K562 (cell line): ENCODE results near the gene GRPR. TPM values are rescaled to one million over a fixed set of nuclear protein-coding genes. Genes with fewer than 3 reads are reported as not detected.

Experiments
- ATAC-seq: fragments of 200-7000 bp; cut with Tn5 transposase; 3 replicates; pipeline ENCODE4 v1.9.1; 2020; ENCODE audit warnings: moderate library complexity
- BruUV-seq: library from RNA; stranded (reverse); fragments of 400-500 nt; replicated peaks from 2 replicates; lab custom pipeline; 2021; lab: Mats Ljungman, UMichigan
- CTCF ChIA-PET: fragments of 300-600 bp; formaldehyde crosslinking; extraction: SDS; loops from one replicate; lab custom pipeline; 2021; ENCODE audit warnings: low intra/inter-chr PET ratio; lab: Yijun Ruan, JAX
- POLR2A ChIA-PET: fragments of 300-600, 350-650 bp; sonication (Branson Sonifier 250); formaldehyde crosslinking; extraction: SDS; loops from one replicate; lab custom pipeline; 2021; ENCODE audit warnings: antibody characterized with exemption, inconsistent platforms; lab: Yijun Ruan, JAX
- DNase-seq, 4 experiments: peaks; one replicate each; pipeline versions ENCODE4 v3.0.0 to v3.0.0-alpha.2; 2011 to 2018; ENCODE audit warnings: low spot score in 3 of 4, mixed read lengths in 3 of 4; ENCODE audit errors: extremely low read depth in 1 of 4
- FAIRE-seq: peaks from 2 replicates; lab custom pipeline; 2011; peaks lifted over from hg19 to GRCh38; lab: Jason Lieb, UNC
- H2AFZ ChIP-seq: 2 replicates; pipeline ENCODE4 v1.6.0; 2011; ENCODE audit warnings: low read depth, low read length, control low read depth, inconsistent platforms
- H3K27ac ChIP-seq: fragments of 200-600 bp; 3 replicates; pipeline ENCODE4 v1.8.0; 2011; ENCODE audit warnings: low read depth, mild to moderate bottlenecking, control low read depth, inconsistent platforms, low read length, moderate library complexity, mixed read lengths; ENCODE audit errors: extremely low read depth
- H3K27me3 ChIP-seq, 2 experiments: fragments of 300-600 bp in 1 of 2; 2 replicates in 1 of 2; 3 replicates in 1 of 2; pipeline versions ENCODE4 v1.6.0 to v1.8.0; 2011; ENCODE audit warnings: inconsistent platforms in 2 of 2, low read length in 2 of 2, mild to moderate bottlenecking in 1 of 2, mixed read lengths in 1 of 2, moderate library complexity in 1 of 2; ENCODE audit not compliant: control insufficient read depth in 2 of 2, insufficient read depth in 2 of 2
- H3K36me3 ChIP-seq: fragments of 300-600 bp; 3 replicates; pipeline ENCODE4 v1.8.0; 2011; ENCODE audit warnings: mild to moderate bottlenecking, low read length, inconsistent platforms; ENCODE audit not compliant: control insufficient read depth, insufficient read depth
- H3K4me1 ChIP-seq, 2 experiments: fragments of 200-600 bp in 1 of 2; replicated peaks in 1 of 2; 2 replicates in 1 of 2; 3 replicates in 1 of 2; pipeline versions ENCODE4 v1.5.1 to v1.8.0; 2011; ENCODE audit warnings: inconsistent platforms in 2 of 2, low read length in 2 of 2, mild to moderate bottlenecking in 1 of 2, mixed read lengths in 1 of 2, moderate library complexity in 1 of 2; ENCODE audit not compliant: control insufficient read depth in 2 of 2, insufficient read depth in 2 of 2
- H3K4me2 ChIP-seq: 2 replicates; pipeline ENCODE4 v1.6.1; 2011; ENCODE audit warnings: low read length, control low read depth, inconsistent platforms, mixed read lengths; ENCODE audit not compliant: insufficient read depth
- H3K4me3 ChIP-seq: fragments of 200-600 bp; sonication (generic), shearing (Covaris generic); 2 replicates; pipeline ENCODE4 v1.5.1; 2016; ENCODE audit warnings: control low read depth, inconsistent platforms
- H3K79me2 ChIP-seq: fragments of 200-600 bp; 3 replicates; pipeline ENCODE4 v1.8.0; 2011; ENCODE audit warnings: low read length, inconsistent platforms; ENCODE audit not compliant: control insufficient read depth, insufficient read depth
- H3K9ac ChIP-seq, 2 experiments: 2 replicates each; pipeline versions ENCODE4 v1.6.0 to v1.6.1; 2011; ENCODE audit warnings: low read depth in 2 of 2, low read length in 2 of 2, control low read depth in 1 of 2, inconsistent platforms in 1 of 2, mild to moderate bottlenecking in 1 of 2, mixed read lengths in 1 of 2; ENCODE audit not compliant: insufficient read depth in 1 of 2
- H3K9me1 ChIP-seq: one replicate; pipeline ENCODE4 v1.6.0; 2011; ENCODE audit warnings: inconsistent platforms, mild to moderate bottlenecking, low read length, moderate library complexity; ENCODE audit not compliant: control insufficient read depth, insufficient read depth
- H3K9me3 ChIP-seq: replicated peaks from 2 replicates; pipeline ENCODE4 v1.5.1; 2011; ENCODE audit warnings: low read depth, low read length, inconsistent platforms; ENCODE audit not compliant: control insufficient read depth, insufficient read depth
- H4K20me1 ChIP-seq: replicated peaks from 2 replicates; pipeline ENCODE4 v1.6.1; 2011; ENCODE audit warnings: low read length, inconsistent platforms, mixed read lengths; ENCODE audit not compliant: control insufficient read depth, insufficient read depth
- CBFB ChIP-seq: sonication (generic); formaldehyde crosslinking; IDR thresholded peaks from 2 replicates; pipeline ENCODE4 v1.4.0; 2020; ENCODE audit warnings: mild to moderate bottlenecking, missing genetic modification reagents
- HEY1 ChIP-seq: fragments of 250-450 bp; sonication (Bioruptor Pico); IDR thresholded peaks from 2 replicates; pipeline ENCODE4 v1.5.0; 2020; ENCODE audit warnings: mild to moderate bottlenecking, moderate library complexity, borderline replicate concordance
- PHF21A ChIP-seq: fragments of 450-650 bp; IDR thresholded peaks from 2 replicates; pipeline ENCODE4 v1.6.1; 2017; ENCODE audit warnings: low read depth, borderline replicate concordance
- POU5F1 ChIP-seq: fragments of 150-350 bp; IDR thresholded peaks from 2 replicates; pipeline ENCODE4 v1.6.1; 2014; ENCODE audit warnings: borderline replicate concordance, low read length, low read depth, mild to moderate bottlenecking; ENCODE audit not compliant: partially characterized antibody
- RNF2 ChIP-seq: sonication (generic); IDR thresholded peaks from 2 replicates; pipeline ENCODE4 v1.6.1; 2016
- ZBTB33 ChIP-seq: sonication (generic); formaldehyde crosslinking; IDR thresholded peaks from 2 replicates; pipeline ENCODE4 v1.8.1; 2023; ENCODE audit warnings: mild to moderate bottlenecking, missing genetic modification reagents
- ZNF184 ChIP-seq: sonication (generic); formaldehyde crosslinking; IDR thresholded peaks from 2 replicates; pipeline ENCODE4 v1.5.0; 2020; ENCODE audit warnings: missing genetic modification reagents
- ZNF445 ChIP-seq: fragments of 250-450 bp; sonication (Bioruptor Pico); IDR thresholded peaks from 2 replicates; pipeline ENCODE4 v1.4.0; 2020; ENCODE audit warnings: low read depth, mild to moderate bottlenecking, moderate library complexity
- ZNF449 ChIP-seq: fragments of 250-450 bp; sonication (Bioruptor Pico); IDR thresholded peaks from 2 replicates; pipeline ENCODE4 v1.8.0; 2022; ENCODE audit warnings: moderate library complexity, mild to moderate bottlenecking, inconsistent platforms
- WGBS: fragments of 100-300 bp; shearing (Covaris generic); methylation state at CpG from one replicate; pipeline ENCODE4 v1.1.6; 2016; ENCODE audit warnings: low coverage, mixed read lengths; ENCODE audit not compliant: insufficient coverage; ENCODE audit errors: missing lambda C conversion rate; 5-methylcytosine and 5-hydroxymethylcytosine counted together
- in situ Hi-C: fragments of 300-500 bp; cut with MboI; formaldehyde crosslinking; loops from 4 replicates; pipeline ENCODE4 v1.15.0; 2018; ENCODE audit warnings: inconsistent platforms, mixed read lengths
- intact Hi-C: fragments of 100-400 bp; cut with micrococcal nuclease; formaldehyde crosslinking; loops from 2 replicates; pipeline ENCODE4 v1.14.2; 2022
- polyA plus RNA-seq, 8 experiments: library from polyadenylated mRNA; depleted of rRNA in 4 of 8; stranded (reverse) in 5 of 8; unstranded in 3 of 8; fragments of >200 nt; fragmentation: Nextera tagmentation in 2 of 8; fragmentation: Illumina TruSeq in 1 of 8; extraction: Ambion mirVana in 2 of 8; extraction: Trizol in 1 of 8; gene quantifications; 2 replicates each; pipeline versions ENCODE4 v1.2.1 to v1.2.3, GENCODE V29; 2011 to 2014; ENCODE audit warnings: inconsistent platforms in 1 of 8, missing spikeins in 1 of 8
- total RNA-seq, 7 experiments: library from RNA; depleted of rRNA in 6 of 7; stranded (reverse); fragments of >200 nt in 6 of 7; fragmentation: Illumina TruSeq in 2 of 7; extraction: Trizol in 2 of 7; gene quantifications; 2 replicates each; pipeline versions ENCODE4 v1.2.1 to v1.2.3, GENCODE V29; 2011 to 2021; ENCODE audit warnings: low replicate concordance in 1 of 7
- TF ChIP-seq, protein P1 (sequence below): fragments of 250-450 bp; sonication (Bioruptor Pico); IDR thresholded peaks from 2 replicates; pipeline ENCODE4 v1.4.0; 2020; ENCODE audit warnings: mild to moderate bottlenecking, moderate library complexity, borderline replicate concordance
- TF ChIP-seq, protein P2 (sequence below): fragments of 450-650 bp; IDR thresholded peaks from 2 replicates; pipeline ENCODE4 v1.6.1; 2016; ENCODE audit warnings: mild to moderate bottlenecking

The GRPR gene
- total and polyA plus RNA-seq, 9 of the 15 experiments (the other 6 are each of a cell fraction or from before 2014, with no cell fraction given): 0.06 to 0.11 TPM; not detected in 7

DNA sequence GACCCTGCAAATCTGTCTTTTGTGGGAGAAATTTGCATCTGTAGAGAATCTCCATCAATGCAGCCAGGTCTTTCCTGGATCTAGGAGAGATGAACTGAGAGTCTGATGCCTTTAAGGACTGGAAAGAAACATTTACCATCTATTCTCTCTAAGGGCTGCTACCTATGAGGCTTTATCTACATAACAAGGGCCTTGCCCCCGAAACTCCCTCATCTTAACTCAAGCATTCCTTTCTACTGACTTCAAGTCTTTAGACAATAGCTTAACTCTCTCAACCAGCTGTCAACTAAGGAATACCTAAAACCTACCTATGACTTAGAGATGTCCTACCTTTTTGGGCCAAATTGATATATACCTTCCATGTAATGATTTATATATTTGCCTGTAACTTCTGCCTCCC, 76.0 kb downstream of the GRPR start:
- ChIA-PET CTCF (no interaction called here), POLR2A (no interaction called here)
- Histone ChIP-seq H3K4me2 (no peak overlapping the region), H3K27ac (no peak overlapping the region), H3K4me1 (no peaks in the 10 kb centered on the region; a peak in 2 of 5 replicates), H3K9ac (no peak overlapping the region), H3K36me3 (no peaks in the 10 kb centered on the region), H3K79me2 (no peaks in the 10 kb centered on the region), H3K4me3 (no peak overlapping the region), H4K20me1 (no peaks in the 10 kb centered on the region), H3K9me3 (no peaks in the 10 kb centered on the region), H2AFZ (no peak overlapping the region), H3K9me1 (no peaks in the 10 kb centered on the region), H3K27me3 (no peaks in the 10 kb centered on the region)
- whole genome bisulfite sequencing: 22% methylated on average over 1 of the region's 1 CpG
- DNase-seq: no peak
- intact Hi-C loops: no loop called here
- no TSS peak for BruUV-seq
- no peak for ATAC-seq
- no peak for FAIRE-seq
- in situ Hi-C loops: no loop called here
- TF ChIP-seq ZBTB33: no peak
- TF ChIP-seq, protein P1, sequence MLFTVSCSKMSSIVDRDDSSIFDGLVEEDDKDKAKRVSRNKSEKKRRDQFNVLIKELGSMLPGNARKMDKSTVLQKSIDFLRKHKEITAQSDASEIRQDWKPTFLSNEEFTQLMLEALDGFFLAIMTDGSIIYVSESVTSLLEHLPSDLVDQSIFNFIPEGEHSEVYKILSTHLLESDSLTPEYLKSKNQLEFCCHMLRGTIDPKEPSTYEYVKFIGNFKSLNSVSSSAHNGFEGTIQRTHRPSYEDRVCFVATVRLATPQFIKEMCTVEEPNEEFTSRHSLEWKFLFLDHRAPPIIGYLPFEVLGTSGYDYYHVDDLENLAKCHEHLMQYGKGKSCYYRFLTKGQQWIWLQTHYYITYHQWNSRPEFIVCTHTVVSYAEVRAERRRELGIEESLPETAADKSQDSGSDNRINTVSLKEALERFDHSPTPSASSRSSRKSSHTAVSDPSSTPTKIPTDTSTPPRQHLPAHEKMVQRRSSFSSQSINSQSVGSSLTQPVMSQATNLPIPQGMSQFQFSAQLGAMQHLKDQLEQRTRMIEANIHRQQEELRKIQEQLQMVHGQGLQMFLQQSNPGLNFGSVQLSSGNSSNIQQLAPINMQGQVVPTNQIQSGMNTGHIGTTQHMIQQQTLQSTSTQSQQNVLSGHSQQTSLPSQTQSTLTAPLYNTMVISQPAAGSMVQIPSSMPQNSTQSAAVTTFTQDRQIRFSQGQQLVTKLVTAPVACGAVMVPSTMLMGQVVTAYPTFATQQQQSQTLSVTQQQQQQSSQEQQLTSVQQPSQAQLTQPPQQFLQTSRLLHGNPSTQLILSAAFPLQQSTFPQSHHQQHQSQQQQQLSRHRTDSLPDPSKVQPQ (CRISPR knock-in tag): no peak
- TF ChIP-seq CBFB (CRISPR knock-in tag): no peak
- TF ChIP-seq ZNF445 (CRISPR knock-in tag): no peak
- no peak for TF ChIP-seq RNF2
- TF ChIP-seq, protein P2, sequence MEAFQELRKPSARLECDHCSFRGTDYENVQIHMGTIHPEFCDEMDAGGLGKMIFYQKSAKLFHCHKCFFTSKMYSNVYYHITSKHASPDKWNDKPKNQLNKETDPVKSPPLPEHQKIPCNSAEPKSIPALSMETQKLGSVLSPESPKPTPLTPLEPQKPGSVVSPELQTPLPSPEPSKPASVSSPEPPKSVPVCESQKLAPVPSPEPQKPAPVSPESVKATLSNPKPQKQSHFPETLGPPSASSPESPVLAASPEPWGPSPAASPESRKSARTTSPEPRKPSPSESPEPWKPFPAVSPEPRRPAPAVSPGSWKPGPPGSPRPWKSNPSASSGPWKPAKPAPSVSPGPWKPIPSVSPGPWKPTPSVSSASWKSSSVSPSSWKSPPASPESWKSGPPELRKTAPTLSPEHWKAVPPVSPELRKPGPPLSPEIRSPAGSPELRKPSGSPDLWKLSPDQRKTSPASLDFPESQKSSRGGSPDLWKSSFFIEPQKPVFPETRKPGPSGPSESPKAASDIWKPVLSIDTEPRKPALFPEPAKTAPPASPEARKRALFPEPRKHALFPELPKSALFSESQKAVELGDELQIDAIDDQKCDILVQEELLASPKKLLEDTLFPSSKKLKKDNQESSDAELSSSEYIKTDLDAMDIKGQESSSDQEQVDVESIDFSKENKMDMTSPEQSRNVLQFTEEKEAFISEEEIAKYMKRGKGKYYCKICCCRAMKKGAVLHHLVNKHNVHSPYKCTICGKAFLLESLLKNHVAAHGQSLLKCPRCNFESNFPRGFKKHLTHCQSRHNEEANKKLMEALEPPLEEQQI: no peak
- TF ChIP-seq ZNF449 (CRISPR knock-in tag): no peak
- no peak for TF ChIP-seq PHF21A
- no peak for TF ChIP-seq HEY1 (CRISPR knock-in tag)
- TF ChIP-seq ZNF184 (CRISPR knock-in tag): no peak
- TF ChIP-seq POU5F1: no peak
